ENCODE data around the gene HARBI1. TPM values are rescaled to one million over a fixed set of nuclear protein-coding genes. Genes with fewer than 3 reads are reported as not detected.

The HARBI1 gene
- total RNA-seq, 1 experiment from 2014 or later: 6.3 TPM

DNA sequence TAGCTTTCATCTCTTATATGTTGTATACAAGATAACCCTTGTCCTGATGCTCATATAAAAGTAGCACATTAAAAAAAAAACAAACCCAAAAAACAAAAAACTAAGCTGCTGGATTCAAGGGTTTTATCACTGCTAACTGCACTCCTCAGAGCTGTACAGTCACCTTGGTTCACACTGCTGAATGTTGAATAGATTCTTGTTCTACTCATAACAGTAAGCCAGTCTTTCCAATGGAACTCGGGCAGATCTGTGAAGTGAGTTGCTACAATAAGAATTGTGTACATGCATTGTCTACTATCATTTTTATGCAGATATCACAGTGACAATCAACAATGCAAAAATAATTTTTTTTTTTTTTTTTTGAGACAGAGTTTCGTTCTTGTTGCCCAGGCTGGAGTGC is 4.7 kb downstream of the HARBI1 start:
- no peaks in the 10 kb centered on the region for H3K9me3 ChIP-seq (ENCODE audit: control insufficient read depth, low read depth, low read length)
- no peaks in the 10 kb centered on the region for H3K79me1 ChIP-seq (ENCODE audit: insufficient read depth, low read depth, low read length, poor library complexity, severe bottlenecking)

More for the DNA sequence above, 4.7 kb downstream of the HARBI1 start:
- Mint-ChIP-seq H3K27me3 (ENCODE audit: low read depth) (no peaks in the 10 kb centered on the region), H3K9me3 (no peaks in the 10 kb centered on the region), H3K4me3 (no peak overlapping the region), H3K27ac (no peak overlapping the region), H3K4me1 (peaks cover 11 to 12% of the 10 kb centered on the region in 2 experiments), H3K36me3 (ENCODE audit: insufficient read depth in 1 of 3, low read depth in 3 of 3) (no peaks in the 10 kb centered on the region)
- Histone ChIP-seq H3K27ac (ENCODE audit: insufficient read length, low read depth, low read length) (no peak overlapping the region), H3K23ac (ENCODE audit: insufficient read length, low read depth, low read length) (no peak overlapping the region), H3K14ac (ENCODE audit: insufficient read depth, low read length) (no peak overlapping the region), H3K27me3 (ENCODE audit: insufficient read depth, low read length) (no peaks in the 10 kb centered on the region), H2AK5ac (ENCODE audit: insufficient read length, low read length) (no peak overlapping the region), H2BK15ac (ENCODE audit: low read depth, low read length) (no peak overlapping the region), H3K23me2 (ENCODE audit: insufficient read length, low read depth, low read length, poor library complexity, severe bottlenecking) (peaks cover 4% of the 10 kb centered on the region), H2BK120ac (ENCODE audit: low read depth, low read length, poor library complexity, severe bottlenecking) (no peak overlapping the region), H2AFZ (ENCODE audit: low read length) (no peak overlapping the region), H3K4ac (ENCODE audit: low read depth, low read length) (no peak overlapping the region), H3K56ac (ENCODE audit: insufficient read length, low read depth, low read length) (no peak overlapping the region), H3K18ac (ENCODE audit: insufficient read length, low read depth, low read length) (no peak overlapping the region), H3K79me2 (ENCODE audit: insufficient read depth, low read length) (no peaks in the 10 kb centered on the region), H4K5ac (ENCODE audit: insufficient read length, low read depth, low read length) (no peak overlapping the region), H3K4me2 (ENCODE audit: insufficient read depth, insufficient read length, low read length) (no peak overlapping the region), H2BK5ac (ENCODE audit: insufficient read length, low read length) (no peak overlapping the region), H3K9ac (ENCODE audit: extremely low read depth, insufficient read length, low read length) (no peak overlapping the region), H2BK20ac (ENCODE audit: low read depth, low read length, poor library complexity, severe bottlenecking) (no peak overlapping the region), H4K91ac (ENCODE audit: insufficient read length, low read depth, low read length) (no peak overlapping the region), H4K20me1 (ENCODE audit: control insufficient read depth, insufficient read depth, insufficient read length) (no peaks in the 10 kb centered on the region), H2BK12ac (ENCODE audit: insufficient read length, low read depth, low read length) (no peak overlapping the region), H4K8ac (replicated peaks; ENCODE audit: insufficient read length, low read depth, low read length) (no peak overlapping the region), H3T11ph (ENCODE audit: low read length) (no peak overlapping the region), H3K4me1 (ENCODE audit: insufficient read depth, low read length) (no peaks in the 10 kb centered on the region)
- TF ChIP-seq, protein P1, sequence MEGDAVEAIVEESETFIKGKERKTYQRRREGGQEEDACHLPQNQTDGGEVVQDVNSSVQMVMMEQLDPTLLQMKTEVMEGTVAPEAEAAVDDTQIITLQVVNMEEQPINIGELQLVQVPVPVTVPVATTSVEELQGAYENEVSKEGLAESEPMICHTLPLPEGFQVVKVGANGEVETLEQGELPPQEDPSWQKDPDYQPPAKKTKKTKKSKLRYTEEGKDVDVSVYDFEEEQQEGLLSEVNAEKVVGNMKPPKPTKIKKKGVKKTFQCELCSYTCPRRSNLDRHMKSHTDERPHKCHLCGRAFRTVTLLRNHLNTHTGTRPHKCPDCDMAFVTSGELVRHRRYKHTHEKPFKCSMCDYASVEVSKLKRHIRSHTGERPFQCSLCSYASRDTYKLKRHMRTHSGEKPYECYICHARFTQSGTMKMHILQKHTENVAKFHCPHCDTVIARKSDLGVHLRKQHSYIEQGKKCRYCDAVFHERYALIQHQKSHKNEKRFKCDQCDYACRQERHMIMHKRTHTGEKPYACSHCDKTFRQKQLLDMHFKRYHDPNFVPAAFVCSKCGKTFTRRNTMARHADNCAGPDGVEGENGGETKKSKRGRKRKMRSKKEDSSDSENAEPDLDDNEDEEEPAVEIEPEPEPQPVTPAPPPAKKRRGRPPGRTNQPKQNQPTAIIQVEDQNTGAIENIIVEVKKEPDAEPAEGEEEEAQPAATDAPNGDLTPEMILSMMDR (conservative IDR thresholded peaks at IDR 0.05): no peak
- no peak for DNase-seq
- no CpG with 5 or more reads among the region's 2 CpGs for WGBS (ENCODE audit: extremely low coverage, insufficient read length, low lambda C conversion rate)
